ENCODE data around the gene ZNF853. TPM values are rescaled to one million over a fixed set of nuclear protein-coding genes. Genes with fewer than 3 reads are reported as not detected.

Gene ZNF853
- total RNA-seq, 1 experiment from 2014 or later = 1.4 TPM

DNA sequence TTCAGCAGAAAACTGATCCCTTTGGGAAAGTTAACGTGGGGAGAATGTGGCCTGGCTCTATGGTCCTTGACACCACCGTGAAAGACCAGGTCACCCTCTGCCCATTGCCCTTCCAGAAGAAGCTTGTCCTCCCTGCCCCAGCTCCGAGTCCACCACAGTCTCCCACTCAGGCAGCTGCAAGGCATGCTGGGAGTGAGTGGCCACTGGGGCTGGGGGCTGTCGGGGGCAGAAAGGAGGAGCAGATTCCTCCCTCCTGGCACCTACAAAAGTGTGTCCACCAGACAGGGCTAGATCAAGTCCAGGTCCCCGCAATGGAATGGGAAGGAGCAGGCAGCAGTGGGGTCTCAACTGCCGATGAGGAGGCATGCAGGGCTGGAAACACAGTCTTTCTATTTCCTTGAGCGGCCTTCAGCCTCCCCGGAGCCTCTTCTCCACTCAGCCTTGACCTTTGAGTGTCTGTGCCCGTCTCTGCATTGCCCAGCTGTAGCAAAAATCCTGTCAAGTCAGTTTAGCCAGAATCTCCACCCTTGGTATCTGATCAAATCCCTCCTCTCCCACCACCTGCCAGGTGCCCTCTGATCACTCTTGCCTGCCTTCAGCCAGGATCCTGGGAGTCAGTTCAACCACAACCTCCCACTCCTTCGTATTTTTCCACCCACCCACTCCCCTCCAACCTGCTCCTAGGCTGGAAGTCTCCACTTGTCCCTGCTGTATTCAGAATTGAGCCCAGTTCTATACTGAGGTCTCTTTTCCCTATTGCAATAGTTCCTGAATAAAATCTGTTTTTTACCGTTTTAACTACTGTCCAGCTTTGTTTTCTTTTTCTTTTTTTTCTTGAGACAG is 14.8 kb downstream of the ZNF853 start:
- POLR2A ChIA-PET = no interaction called here
- intact Hi-C loops (cut with micrococcal nuclease; ENCODE audit: unreplicated experiment) = no loop called here

DNA sequence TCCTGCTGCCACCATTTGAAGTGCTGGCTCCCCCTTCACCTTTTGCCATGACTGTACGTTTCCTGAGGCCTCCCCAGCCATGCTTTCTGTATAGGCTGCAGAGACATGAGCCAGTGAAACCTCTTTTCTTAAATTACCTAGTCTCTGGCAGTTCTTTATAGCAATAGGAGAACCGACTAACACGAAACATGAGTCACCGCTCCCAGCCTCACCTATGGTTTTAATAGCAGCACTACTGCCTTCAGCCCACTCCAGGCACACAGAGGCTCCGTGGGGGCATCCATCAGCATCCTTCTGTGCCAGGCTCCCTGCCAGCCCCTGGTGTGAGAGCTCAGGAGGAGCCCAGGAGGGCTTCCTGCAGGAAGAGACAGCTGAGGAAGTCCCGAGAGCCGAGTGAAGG is 16.2 kb downstream of the ZNF853 start:
- no peak for DNase-seq (ENCODE audit: low read depth, low spot score)
- in situ Hi-C loops (cut with HindIII; ENCODE audit: low pct_unique_long_range_greater_than_20kb, low sequenced_read_pairs) (loop anchor here (5.0 kb wide), 1 partner anchor 61 kb away; no protein-coding TSS in a partner anchor), intact Hi-C loops (cut with micrococcal nuclease; ENCODE audit: unreplicated experiment) (no loop called here)
- no TSS peak for BruUV-seq (replicated peaks)
- no peaks in the 10 kb centered on the region for H3K36me3 ChIP-seq (ENCODE audit: control insufficient read depth, insufficient read depth, low read length)
- H3K27me3 ChIP-seq (ENCODE audit: control insufficient read depth, insufficient read depth, low read length) = no peaks in the 10 kb centered on the region
- H3K9me3 ChIP-seq (ENCODE audit: control insufficient read depth, insufficient read depth, low read depth, low read length) = no peaks in the 10 kb centered on the region
- peaks cover 9% of the 10 kb centered on the region; the same call in 1 of the 2 replicates for H3K4me1 ChIP-seq (ENCODE audit: control insufficient read depth, insufficient read depth, low read length)
- ATAC-seq = 0 out of 2 replicates have a peak, but pooled peaks have one; percentile 4
- CTCF ChIA-PET = no interaction called here
- H3K27ac ChIP-seq (ENCODE audit: low read length) = no peak overlapping the region
- H3K4me3 ChIP-seq (ENCODE audit: low read depth in 2 of 2, low read length in 2 of 2) = no peak overlapping the region
- no peak for TF ChIP-seq SIN3A (IDR thresholded peaks at IDR 0.05; ENCODE audit: borderline replicate concordance, insufficient read depth, low read depth, low read length)
- TF ChIP-seq POLR2AphosphoS5 (IDR thresholded peaks at IDR 0.05; ENCODE audit: low read depth, low read length) = no peak
- TF ChIP-seq, protein P1, sequence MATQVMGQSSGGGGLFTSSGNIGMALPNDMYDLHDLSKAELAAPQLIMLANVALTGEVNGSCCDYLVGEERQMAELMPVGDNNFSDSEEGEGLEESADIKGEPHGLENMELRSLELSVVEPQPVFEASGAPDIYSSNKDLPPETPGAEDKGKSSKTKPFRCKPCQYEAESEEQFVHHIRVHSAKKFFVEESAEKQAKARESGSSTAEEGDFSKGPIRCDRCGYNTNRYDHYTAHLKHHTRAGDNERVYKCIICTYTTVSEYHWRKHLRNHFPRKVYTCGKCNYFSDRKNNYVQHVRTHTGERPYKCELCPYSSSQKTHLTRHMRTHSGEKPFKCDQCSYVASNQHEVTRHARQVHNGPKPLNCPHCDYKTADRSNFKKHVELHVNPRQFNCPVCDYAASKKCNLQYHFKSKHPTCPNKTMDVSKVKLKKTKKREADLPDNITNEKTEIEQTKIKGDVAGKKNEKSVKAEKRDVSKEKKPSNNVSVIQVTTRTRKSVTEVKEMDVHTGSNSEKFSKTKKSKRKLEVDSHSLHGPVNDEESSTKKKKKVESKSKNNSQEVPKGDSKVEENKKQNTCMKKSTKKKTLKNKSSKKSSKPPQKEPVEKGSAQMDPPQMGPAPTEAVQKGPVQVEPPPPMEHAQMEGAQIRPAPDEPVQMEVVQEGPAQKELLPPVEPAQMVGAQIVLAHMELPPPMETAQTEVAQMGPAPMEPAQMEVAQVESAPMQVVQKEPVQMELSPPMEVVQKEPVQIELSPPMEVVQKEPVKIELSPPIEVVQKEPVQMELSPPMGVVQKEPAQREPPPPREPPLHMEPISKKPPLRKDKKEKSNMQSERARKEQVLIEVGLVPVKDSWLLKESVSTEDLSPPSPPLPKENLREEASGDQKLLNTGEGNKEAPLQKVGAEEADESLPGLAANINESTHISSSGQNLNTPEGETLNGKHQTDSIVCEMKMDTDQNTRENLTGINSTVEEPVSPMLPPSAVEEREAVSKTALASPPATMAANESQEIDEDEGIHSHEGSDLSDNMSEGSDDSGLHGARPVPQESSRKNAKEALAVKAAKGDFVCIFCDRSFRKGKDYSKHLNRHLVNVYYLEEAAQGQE (IDR thresholded peaks at IDR 0.05; ENCODE audit: insufficient read depth in 1 of 2, low read depth in 2 of 2, low read length in 1 of 2) = no peak
- TF ChIP-seq, protein P2, sequence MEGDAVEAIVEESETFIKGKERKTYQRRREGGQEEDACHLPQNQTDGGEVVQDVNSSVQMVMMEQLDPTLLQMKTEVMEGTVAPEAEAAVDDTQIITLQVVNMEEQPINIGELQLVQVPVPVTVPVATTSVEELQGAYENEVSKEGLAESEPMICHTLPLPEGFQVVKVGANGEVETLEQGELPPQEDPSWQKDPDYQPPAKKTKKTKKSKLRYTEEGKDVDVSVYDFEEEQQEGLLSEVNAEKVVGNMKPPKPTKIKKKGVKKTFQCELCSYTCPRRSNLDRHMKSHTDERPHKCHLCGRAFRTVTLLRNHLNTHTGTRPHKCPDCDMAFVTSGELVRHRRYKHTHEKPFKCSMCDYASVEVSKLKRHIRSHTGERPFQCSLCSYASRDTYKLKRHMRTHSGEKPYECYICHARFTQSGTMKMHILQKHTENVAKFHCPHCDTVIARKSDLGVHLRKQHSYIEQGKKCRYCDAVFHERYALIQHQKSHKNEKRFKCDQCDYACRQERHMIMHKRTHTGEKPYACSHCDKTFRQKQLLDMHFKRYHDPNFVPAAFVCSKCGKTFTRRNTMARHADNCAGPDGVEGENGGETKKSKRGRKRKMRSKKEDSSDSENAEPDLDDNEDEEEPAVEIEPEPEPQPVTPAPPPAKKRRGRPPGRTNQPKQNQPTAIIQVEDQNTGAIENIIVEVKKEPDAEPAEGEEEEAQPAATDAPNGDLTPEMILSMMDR (IDR thresholded peaks at IDR 0.05) = no peak
- no peak for TF ChIP-seq TCF7L2 (IDR thresholded peaks at IDR 0.05; ENCODE audit: low read depth, low read length)
- POLR2A ChIA-PET = no interaction called here

More for the DNA sequence above, 14.8 kb downstream of the ZNF853 start:
- Histone ChIP-seq H3K9me3 (ENCODE audit: control insufficient read depth, insufficient read depth, low read depth, low read length) (no peaks in the 10 kb centered on the region), H3K27ac (ENCODE audit: low read length) (no peak overlapping the region), H3K4me1 (ENCODE audit: control insufficient read depth, insufficient read depth, low read length) (0 out of 2 replicates have a peak, but pooled peaks cover 2% of the 10 kb centered on the region), H3K27me3 (ENCODE audit: control insufficient read depth, insufficient read depth, low read length) (no peaks in the 10 kb centered on the region), H3K4me3 (ENCODE audit: low read depth in 2 of 2, low read length in 2 of 2) (no peak overlapping the region), H3K36me3 (ENCODE audit: control insufficient read depth, insufficient read depth, low read length) (no peaks in the 10 kb centered on the region)
- CTCF ChIA-PET = interaction anchor here (0.6 kb wide), 2 partner anchors 32 to 301 kb away, joined by 3 to 7 read pairs; no protein-coding TSS in a partner anchor
- in situ Hi-C loops (cut with HindIII; ENCODE audit: low pct_unique_long_range_greater_than_20kb, low sequenced_read_pairs) = loop anchor here (5.0 kb wide), 1 partner anchor 62 kb away; no protein-coding TSS in a partner anchor
- TF ChIP-seq SIN3A (IDR thresholded peaks at IDR 0.05; ENCODE audit: borderline replicate concordance, insufficient read depth, low read depth, low read length) (no peak), POLR2AphosphoS5 (IDR thresholded peaks at IDR 0.05; ENCODE audit: low read depth, low read length) (no peak), TCF7L2 (IDR thresholded peaks at IDR 0.05; ENCODE audit: low read depth, low read length) (no peak)
- TF ChIP-seq, protein P1 (IDR thresholded peaks at IDR 0.05; ENCODE audit: insufficient read depth in 1 of 2, low read depth in 2 of 2, low read length in 1 of 2) = no peak
- TF ChIP-seq, protein P2 (IDR thresholded peaks at IDR 0.05) = no peak
- DNase-seq (ENCODE audit: low read depth, low spot score) (no peak), ATAC-seq (0 out of 2 replicates have a peak, but pooled peaks have one; percentile 17)
- no TSS peak for BruUV-seq (replicated peaks)
